Measurements from ENCODE around the gene RPL35A.
A peak's percentile ranks its signal among the peaks of the same experiment; 100 is the strongest.

- TF ChIP-seq REST (IDR thresholded peaks at IDR 0.05; ENCODE audit: unreplicated experiment) (no peak), EZH2 (IDR thresholded peaks at IDR 0.05; ENCODE audit: low read depth, unreplicated experiment) (no peak), POLR2AphosphoS5 (IDR thresholded peaks at IDR 0.05; ENCODE audit: low read depth) (no peak), CREB1 (CRISPR knock-in tag; IDR thresholded peaks at IDR 0.05; ENCODE audit: low read depth) (no peak), STAT1 (IDR thresholded peaks at IDR 0.05; ENCODE audit: unreplicated experiment) (no peak), JUNB (IDR thresholded peaks at IDR 0.05; ENCODE audit: unreplicated experiment) (no peak), EZH2phosphoT487 (IDR thresholded peaks at IDR 0.05; ENCODE audit: unreplicated experiment) (no peak), NANOG (IDR thresholded peaks at IDR 0.05; ENCODE audit: borderline replicate concordance) (no peak)
- TF ChIP-seq, protein P1, sequence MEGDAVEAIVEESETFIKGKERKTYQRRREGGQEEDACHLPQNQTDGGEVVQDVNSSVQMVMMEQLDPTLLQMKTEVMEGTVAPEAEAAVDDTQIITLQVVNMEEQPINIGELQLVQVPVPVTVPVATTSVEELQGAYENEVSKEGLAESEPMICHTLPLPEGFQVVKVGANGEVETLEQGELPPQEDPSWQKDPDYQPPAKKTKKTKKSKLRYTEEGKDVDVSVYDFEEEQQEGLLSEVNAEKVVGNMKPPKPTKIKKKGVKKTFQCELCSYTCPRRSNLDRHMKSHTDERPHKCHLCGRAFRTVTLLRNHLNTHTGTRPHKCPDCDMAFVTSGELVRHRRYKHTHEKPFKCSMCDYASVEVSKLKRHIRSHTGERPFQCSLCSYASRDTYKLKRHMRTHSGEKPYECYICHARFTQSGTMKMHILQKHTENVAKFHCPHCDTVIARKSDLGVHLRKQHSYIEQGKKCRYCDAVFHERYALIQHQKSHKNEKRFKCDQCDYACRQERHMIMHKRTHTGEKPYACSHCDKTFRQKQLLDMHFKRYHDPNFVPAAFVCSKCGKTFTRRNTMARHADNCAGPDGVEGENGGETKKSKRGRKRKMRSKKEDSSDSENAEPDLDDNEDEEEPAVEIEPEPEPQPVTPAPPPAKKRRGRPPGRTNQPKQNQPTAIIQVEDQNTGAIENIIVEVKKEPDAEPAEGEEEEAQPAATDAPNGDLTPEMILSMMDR (conservative IDR thresholded peaks at IDR 0.05; ENCODE audit: low read depth in 2 of 2): peak in 1 of 2 experiments; percentile 42; a peak in 2 of 4 replicates
- TF ChIP-seq, protein P2, sequence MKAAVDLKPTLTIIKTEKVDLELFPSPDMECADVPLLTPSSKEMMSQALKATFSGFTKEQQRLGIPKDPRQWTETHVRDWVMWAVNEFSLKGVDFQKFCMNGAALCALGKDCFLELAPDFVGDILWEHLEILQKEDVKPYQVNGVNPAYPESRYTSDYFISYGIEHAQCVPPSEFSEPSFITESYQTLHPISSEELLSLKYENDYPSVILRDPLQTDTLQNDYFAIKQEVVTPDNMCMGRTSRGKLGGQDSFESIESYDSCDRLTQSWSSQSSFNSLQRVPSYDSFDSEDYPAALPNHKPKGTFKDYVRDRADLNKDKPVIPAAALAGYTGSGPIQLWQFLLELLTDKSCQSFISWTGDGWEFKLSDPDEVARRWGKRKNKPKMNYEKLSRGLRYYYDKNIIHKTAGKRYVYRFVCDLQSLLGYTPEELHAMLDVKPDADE (IDR thresholded peaks at IDR 0.05): no peak
- TF ChIP-seq, protein P3, sequence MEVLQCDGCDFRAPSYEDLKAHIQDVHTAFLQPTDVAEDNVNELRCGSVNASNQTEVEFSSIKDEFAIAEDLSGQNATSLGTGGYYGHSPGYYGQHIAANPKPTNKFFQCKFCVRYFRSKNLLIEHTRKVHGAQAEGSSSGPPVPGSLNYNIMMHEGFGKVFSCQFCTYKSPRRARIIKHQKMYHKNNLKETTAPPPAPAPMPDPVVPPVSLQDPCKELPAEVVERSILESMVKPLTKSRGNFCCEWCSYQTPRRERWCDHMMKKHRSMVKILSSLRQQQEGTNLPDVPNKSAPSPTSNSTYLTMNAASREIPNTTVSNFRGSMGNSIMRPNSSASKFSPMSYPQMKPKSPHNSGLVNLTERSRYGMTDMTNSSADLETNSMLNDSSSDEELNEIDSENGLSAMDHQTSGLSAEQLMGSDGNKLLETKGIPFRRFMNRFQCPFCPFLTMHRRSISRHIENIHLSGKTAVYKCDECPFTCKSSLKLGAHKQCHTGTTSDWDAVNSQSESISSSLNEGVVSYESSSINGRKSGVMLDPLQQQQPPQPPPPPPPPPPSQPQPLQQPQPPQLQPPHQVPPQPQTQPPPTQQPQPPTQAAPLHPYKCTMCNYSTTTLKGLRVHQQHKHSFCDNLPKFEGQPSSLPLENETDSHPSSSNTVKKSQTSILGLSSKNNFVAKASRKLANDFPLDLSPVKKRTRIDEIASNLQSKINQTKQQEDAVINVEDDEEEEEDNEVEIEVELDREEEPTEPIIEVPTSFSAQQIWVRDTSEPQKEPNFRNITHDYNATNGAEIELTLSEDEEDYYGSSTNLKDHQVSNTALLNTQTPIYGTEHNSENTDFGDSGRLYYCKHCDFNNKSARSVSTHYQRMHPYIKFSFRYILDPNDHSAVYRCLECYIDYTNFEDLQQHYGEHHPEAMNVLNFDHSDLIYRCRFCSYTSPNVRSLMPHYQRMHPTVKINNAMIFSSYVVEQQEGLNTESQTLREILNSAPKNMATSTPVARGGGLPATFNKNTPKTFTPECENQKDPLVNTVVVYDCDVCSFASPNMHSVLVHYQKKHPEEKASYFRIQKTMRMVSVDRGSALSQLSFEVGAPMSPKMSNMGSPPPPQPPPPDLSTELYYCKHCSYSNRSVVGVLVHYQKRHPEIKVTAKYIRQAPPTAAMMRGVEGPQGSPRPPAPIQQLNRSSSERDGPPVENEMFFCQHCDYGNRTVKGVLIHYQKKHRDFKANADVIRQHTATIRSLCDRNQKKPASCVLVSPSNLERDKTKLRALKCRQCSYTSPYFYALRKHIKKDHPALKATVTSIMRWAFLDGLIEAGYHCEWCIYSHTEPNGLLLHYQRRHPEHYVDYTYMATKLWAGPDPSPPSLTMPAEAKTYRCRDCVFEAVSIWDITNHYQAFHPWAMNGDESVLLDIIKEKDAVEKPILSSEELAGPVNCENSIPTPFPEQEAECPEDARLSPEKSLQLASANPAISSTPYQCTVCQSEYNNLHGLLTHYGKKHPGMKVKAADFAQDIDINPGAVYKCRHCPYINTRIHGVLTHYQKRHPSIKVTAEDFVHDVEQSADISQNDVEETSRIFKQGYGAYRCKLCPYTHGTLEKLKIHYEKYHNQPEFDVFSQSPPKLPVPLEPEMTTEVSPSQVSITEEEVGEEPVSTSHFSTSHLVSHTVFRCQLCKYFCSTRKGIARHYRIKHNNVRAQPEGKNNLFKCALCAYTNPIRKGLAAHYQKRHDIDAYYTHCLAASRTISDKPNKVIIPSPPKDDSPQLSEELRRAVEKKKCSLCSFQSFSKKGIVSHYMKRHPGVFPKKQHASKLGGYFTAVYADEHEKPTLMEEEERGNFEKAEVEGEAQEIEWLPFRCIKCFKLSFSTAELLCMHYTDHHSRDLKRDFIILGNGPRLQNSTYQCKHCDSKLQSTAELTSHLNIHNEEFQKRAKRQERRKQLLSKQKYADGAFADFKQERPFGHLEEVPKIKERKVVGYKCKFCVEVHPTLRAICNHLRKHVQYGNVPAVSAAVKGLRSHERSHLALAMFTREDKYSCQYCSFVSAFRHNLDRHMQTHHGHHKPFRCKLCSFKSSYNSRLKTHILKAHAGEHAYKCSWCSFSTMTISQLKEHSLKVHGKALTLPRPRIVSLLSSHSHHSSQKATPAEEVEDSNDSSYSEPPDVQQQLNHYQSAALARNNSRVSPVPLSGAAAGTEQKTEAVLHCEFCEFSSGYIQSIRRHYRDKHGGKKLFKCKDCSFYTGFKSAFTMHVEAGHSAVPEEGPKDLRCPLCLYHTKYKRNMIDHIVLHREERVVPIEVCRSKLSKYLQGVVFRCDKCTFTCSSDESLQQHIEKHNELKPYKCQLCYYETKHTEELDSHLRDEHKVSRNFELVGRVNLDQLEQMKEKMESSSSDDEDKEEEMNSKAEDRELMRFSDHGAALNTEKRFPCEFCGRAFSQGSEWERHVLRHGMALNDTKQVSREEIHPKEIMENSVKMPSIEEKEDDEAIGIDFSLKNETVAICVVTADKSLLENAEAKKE (CRISPR knock-in tag; IDR thresholded peaks at IDR 0.05): no peak
These were observed 48.4 kb upstream of the RPL35A start for GRCh38 chr3:197901626-197902025.

Measured in GM23338 (cell line).